Measurements from ENCODE around the gene TOR2A. TPM values are rescaled to one million over a fixed set of nuclear protein-coding genes. Genes with fewer than 3 reads are reported as not detected.
A peak's percentile ranks its signal among the peaks of the same experiment; 100 is the strongest.

The TOR2A gene
- total RNA-seq, 1 experiment from 2014 or later: 13.2 TPM

- no peak overlapping the region for H3K4me3 Mint-ChIP-seq
- Histone ChIP-seq H3K23ac (ENCODE audit: insufficient read length, low read depth, low read length) (no peak overlapping the region), H2BK120ac (ENCODE audit: low read depth, low read length, poor library complexity, severe bottlenecking) (no peak overlapping the region), H3K9me3 (ENCODE audit: control insufficient read depth, low read depth, low read length) (no peaks in the 10 kb centered on the region), H3K4me2 (ENCODE audit: insufficient read depth, insufficient read length, low read length) (no peak overlapping the region), H3K27ac (ENCODE audit: insufficient read length, low read depth, low read length) (no peak overlapping the region), H3K4ac (ENCODE audit: low read depth, low read length) (no peak overlapping the region), H2AK5ac (ENCODE audit: insufficient read length, low read length) (no peak overlapping the region), H4K5ac (ENCODE audit: insufficient read length, low read depth, low read length) (no peak overlapping the region), H3K27me3 (ENCODE audit: insufficient read depth, low read length) (no peaks in the 10 kb centered on the region), H2AFZ (ENCODE audit: low read length) (no peak overlapping the region), H3K23me2 (ENCODE audit: insufficient read length, low read depth, low read length, poor library complexity, severe bottlenecking) (no peaks in the 10 kb centered on the region), H4K20me1 (ENCODE audit: control insufficient read depth, insufficient read depth, insufficient read length) (no peaks in the 10 kb centered on the region), H3T11ph (ENCODE audit: low read length) (no peak overlapping the region), H3K14ac (ENCODE audit: insufficient read depth, low read length) (no peak overlapping the region), H3K18ac (ENCODE audit: insufficient read length, low read depth, low read length) (no peak overlapping the region), H3K56ac (ENCODE audit: insufficient read length, low read depth, low read length) (no peak overlapping the region), H3K4me1 (ENCODE audit: insufficient read depth, low read length) (no peaks in the 10 kb centered on the region), H3K9ac (ENCODE audit: extremely low read depth, insufficient read length, low read length) (no peak overlapping the region), H2BK15ac (ENCODE audit: low read depth, low read length) (no peak overlapping the region), H2BK20ac (ENCODE audit: low read depth, low read length, poor library complexity, severe bottlenecking) (no peak overlapping the region), H2BK5ac (ENCODE audit: insufficient read length, low read length) (no peak overlapping the region), H3K79me1 (ENCODE audit: insufficient read depth, low read depth, low read length, poor library complexity, severe bottlenecking) (no peaks in the 10 kb centered on the region), H4K8ac (replicated peaks; ENCODE audit: insufficient read length, low read depth, low read length) (no peak overlapping the region), H4K91ac (ENCODE audit: insufficient read length, low read depth, low read length) (no peak overlapping the region), H2BK12ac (ENCODE audit: insufficient read length, low read depth, low read length) (no peak overlapping the region), H3K79me2 (ENCODE audit: insufficient read depth, low read length) (no peaks in the 10 kb centered on the region)
- WGBS (ENCODE audit: extremely low coverage, insufficient read length, low lambda C conversion rate): no CpG with 5 or more reads among the region's 9 CpGs
- H3K27me3 Mint-ChIP-seq (ENCODE audit: low read depth): no peaks in the 10 kb centered on the region
- peak overlapping the region in 1 of 3 experiments; percentile 31; a peak in 1 of 7 replicates for H3K27ac Mint-ChIP-seq
- TF ChIP-seq CTCF (conservative IDR thresholded peaks at IDR 0.05): no peak
- DNase-seq: no peak
- peaks cover 6 to 8% of the 10 kb centered on the region in 2 experiments for H3K4me1 Mint-ChIP-seq
- no peaks in the 10 kb centered on the region for H3K9me3 Mint-ChIP-seq
- H3K36me3 Mint-ChIP-seq (ENCODE audit: insufficient read depth in 1 of 3, low read depth in 3 of 3): no peaks in the 10 kb centered on the region; a peak in 1 of 7 replicates
Observed at GRCh38 chr9:127730262-127730661, 4.8 kb downstream of the TOR2A start.
